Measurements from ENCODE around the gene TBC1D2. TPM values are rescaled to one million over a fixed set of nuclear protein-coding genes. Genes with fewer than 3 reads are reported as not detected.

The TBC1D2 gene
- total RNA-seq, 3 donors from 2014 or later (not counting 1 experiment from before 2014, with no cell fraction given), result 5.0 to 8.9 (median 7.0) TPM

DNA sequence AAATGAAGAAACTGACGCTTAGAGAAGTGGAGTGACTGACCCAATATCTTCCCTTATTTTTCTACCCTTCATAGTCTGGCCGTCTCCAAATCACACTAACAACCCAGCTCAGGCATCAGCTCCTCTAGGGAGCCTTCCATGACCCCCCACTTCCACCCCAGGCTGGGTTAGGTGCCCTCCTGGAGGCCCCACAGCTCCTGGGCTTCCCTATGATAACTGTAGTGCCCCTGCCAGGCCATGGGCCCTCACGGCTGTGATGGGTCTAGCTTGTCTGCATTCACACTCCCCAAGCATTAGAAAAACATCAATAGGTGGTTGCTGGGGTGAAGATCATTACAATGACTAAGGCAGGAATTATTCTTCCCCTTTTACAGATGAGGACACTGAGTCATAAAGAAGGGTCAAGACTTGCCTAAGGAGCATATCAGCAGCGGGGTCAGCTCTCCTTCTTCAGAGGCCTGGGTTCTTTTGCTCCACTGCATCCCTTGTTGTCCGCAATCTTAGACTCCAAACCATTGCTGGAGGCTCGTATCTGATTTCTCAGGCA is 70.4 kb downstream of the TBC1D2 start:
- TF ChIP-seq CTCF (IDR thresholded peaks at IDR 0.05), result no peak
- intact Hi-C loops (cut with micrococcal nuclease), result no loop called here
- Histone ChIP-seq H3K9me3 (ENCODE audit: control insufficient read depth, insufficient read depth, low read length) (no peaks in the 10 kb centered on the region), H3K27me3 (ENCODE audit: control insufficient read depth, insufficient read depth, low read length) (no peaks in the 10 kb centered on the region), H3K36me3 (ENCODE audit: control insufficient read depth, insufficient read depth, low read length) (no peaks in the 10 kb centered on the region), H3K4me1 (ENCODE audit: control insufficient read depth, insufficient read depth, low read length) (no peaks in the 10 kb centered on the region), H3K4me3 (ENCODE audit: low read length) (no peak overlapping the region), H3K27ac (ENCODE audit: low read length) (no peak overlapping the region)
- H3K27me3 Mint-ChIP-seq (ENCODE audit: low read depth in 2 of 2), result no peaks in the 10 kb centered on the region
- 92% methylated on average over 6 of the region's 6 CpGs for WGBS (ENCODE audit: insufficient coverage)
- no peak for DNase-seq
- no peaks in the 10 kb centered on the region for H3K36me3 Mint-ChIP-seq
- no peak overlapping the region for H3K4me3 Mint-ChIP-seq
- ATAC-seq, result no peak
- H3K27ac Mint-ChIP-seq, result no peak overlapping the region
- no peaks in the 10 kb centered on the region for H3K9me3 Mint-ChIP-seq
- H3K4me1 Mint-ChIP-seq, result peaks cover 0 to 4% of the 10 kb centered on the region in 2 donors

- DNase-seq (no peak), ATAC-seq (no peak)
- peaks cover 0 to 4% of the 10 kb centered on the region in 2 donors for H3K4me1 Mint-ChIP-seq
- TF ChIP-seq CTCF (IDR thresholded peaks at IDR 0.05), result no peak
- no peaks in the 10 kb centered on the region for H3K9me3 Mint-ChIP-seq
- Histone ChIP-seq H3K4me3 (ENCODE audit: low read length) (no peak overlapping the region), H3K36me3 (ENCODE audit: control insufficient read depth, insufficient read depth, low read length) (no peaks in the 10 kb centered on the region), H3K9me3 (ENCODE audit: control insufficient read depth, insufficient read depth, low read length) (no peaks in the 10 kb centered on the region), H3K4me1 (ENCODE audit: control insufficient read depth, insufficient read depth, low read length) (no peaks in the 10 kb centered on the region), H3K27ac (ENCODE audit: low read length) (no peak overlapping the region), H3K27me3 (ENCODE audit: control insufficient read depth, insufficient read depth, low read length) (no peaks in the 10 kb centered on the region)
- WGBS (ENCODE audit: insufficient coverage), result 89% methylated on average over 5 of the region's 6 CpGs
- H3K36me3 Mint-ChIP-seq, result no peaks in the 10 kb centered on the region
- intact Hi-C loops (cut with micrococcal nuclease), result no loop called here
- H3K27me3 Mint-ChIP-seq (ENCODE audit: low read depth in 2 of 2), result no peaks in the 10 kb centered on the region
- no peak overlapping the region for H3K27ac Mint-ChIP-seq
- no peak overlapping the region for H3K4me3 Mint-ChIP-seq
Measured at GRCh38 chr9:98184326-98184725, 71.1 kb downstream of the TBC1D2 start.

DNA sequence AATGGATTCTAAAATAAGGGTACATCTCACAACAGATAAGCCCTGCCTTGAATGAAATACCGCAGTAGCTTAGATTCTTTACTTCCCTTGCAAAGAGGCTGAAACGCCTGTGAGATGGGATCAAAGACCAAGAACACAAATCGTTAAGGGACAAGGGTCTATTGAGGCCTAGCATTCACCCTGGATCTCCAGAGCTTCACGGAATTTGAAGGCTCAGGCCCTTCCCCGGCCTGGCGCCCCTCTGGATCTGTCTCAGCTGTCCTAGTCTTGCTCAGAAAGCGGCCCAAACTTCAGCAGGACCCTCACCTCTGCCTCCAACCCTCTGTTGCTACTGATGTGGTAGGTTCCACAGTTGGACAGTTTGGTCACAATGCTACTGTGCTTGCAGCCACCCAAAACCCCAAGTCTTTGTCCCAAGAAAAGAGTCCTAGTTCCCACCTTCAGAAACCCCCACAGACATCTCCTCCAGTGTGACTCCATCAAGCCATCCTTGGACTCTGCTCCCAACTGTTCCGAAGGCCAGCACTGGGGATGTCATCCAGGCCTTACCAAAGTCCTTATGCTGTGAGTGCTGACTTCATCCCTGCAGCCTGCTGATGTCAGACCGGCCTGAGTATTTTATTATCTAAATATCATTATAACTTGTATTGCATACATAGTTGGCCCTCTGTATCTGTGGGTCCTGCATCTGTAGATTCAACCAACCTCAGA is 72.4 kb downstream of the TBC1D2 start:
- Mint-ChIP-seq H3K27ac (no peak overlapping the region), H3K4me3 (no peak overlapping the region), H3K27me3 (ENCODE audit: low read depth in 2 of 2) (no peaks in the 10 kb centered on the region), H3K9me3 (no peaks in the 10 kb centered on the region), H3K4me1 (peaks cover 0 to 4% of the 10 kb centered on the region in 2 donors), H3K36me3 (no peaks in the 10 kb centered on the region)
- ATAC-seq (no peak), DNase-seq (no peak)
- 97% methylated on average over 9 of the region's 9 CpGs for WGBS (ENCODE audit: insufficient coverage)
- intact Hi-C loops (cut with micrococcal nuclease), result no loop called here
- H3K4me1 ChIP-seq (ENCODE audit: control insufficient read depth, insufficient read depth, low read length), result no peaks in the 10 kb centered on the region
- no peak overlapping the region for H3K4me3 ChIP-seq (ENCODE audit: low read length)
- H3K27me3 ChIP-seq (ENCODE audit: control insufficient read depth, insufficient read depth, low read length), result no peaks in the 10 kb centered on the region
- no peak overlapping the region for H3K27ac ChIP-seq (ENCODE audit: low read length)
- H3K36me3 ChIP-seq (ENCODE audit: control insufficient read depth, insufficient read depth, low read length), result no peaks in the 10 kb centered on the region
- no peaks in the 10 kb centered on the region for H3K9me3 ChIP-seq (ENCODE audit: control insufficient read depth, insufficient read depth, low read length)
- no peak for TF ChIP-seq CTCF (IDR thresholded peaks at IDR 0.05)
